DND-41 (cell line): Measurements from ENCODE around the gene FAM216A.

Experiments
- ATAC-seq: fragments of 200-7000 bp; cut with Tn5 transposase; 3 replicates; pipeline ENCODE4 v1.9.1; 2021; ENCODE audit warnings: low read depth; ENCODE audit not compliant: insufficient read depth
- DNase-seq: peaks from one replicate; pipeline ENCODE4 v3.0.0-alpha.2; 2020
- H2AFZ ChIP-seq: 2 replicates; pipeline ENCODE4 v1.6.0; 2012; ENCODE audit warnings: low read depth, low read length
- H3K27ac ChIP-seq: 2 replicates; pipeline ENCODE4 v1.5.1; 2012; ENCODE audit warnings: low read length, inconsistent platforms
- H3K27me3 ChIP-seq: fragments of 200-600 bp; sonication (generic); 2 replicates; pipeline ENCODE4 v1.6.0; 2012; ENCODE audit warnings: low read length, mild to moderate bottlenecking, inconsistent platforms; ENCODE audit not compliant: insufficient read depth, poor library complexity
- H3K36me3 ChIP-seq: 2 replicates; pipeline ENCODE4 v1.5.1; 2012; ENCODE audit warnings: low read length, inconsistent platforms; ENCODE audit not compliant: insufficient read depth
- H3K4me1 ChIP-seq: 2 replicates; pipeline ENCODE4 v1.5.1; 2012; ENCODE audit warnings: mild to moderate bottlenecking, low read length; ENCODE audit not compliant: insufficient read depth
- H3K4me2 ChIP-seq: 2 replicates; pipeline ENCODE4 v1.6.0; 2012; ENCODE audit warnings: mild to moderate bottlenecking, moderate library complexity, low read length, inconsistent platforms; ENCODE audit not compliant: insufficient read depth
- H3K4me3 ChIP-seq, 2 experiments: fragments of 200-600 bp in 1 of 2; shearing (Covaris generic) in 1 of 2; 2 replicates each; pipeline ENCODE4 v1.5.1; 2012 to 2016; ENCODE audit warnings: inconsistent platforms in 2 of 2, low read length in 2 of 2, mild to moderate bottlenecking in 2 of 2, low read depth in 1 of 2, moderate library complexity in 1 of 2
- H3K79me2 ChIP-seq: 2 replicates; pipeline ENCODE4 v1.6.0; 2012; ENCODE audit warnings: low read length, inconsistent platforms; ENCODE audit not compliant: insufficient read depth
- H3K9ac ChIP-seq: 2 replicates; pipeline ENCODE4 v1.6.0; 2012; ENCODE audit warnings: low read depth, mild to moderate bottlenecking, inconsistent platforms, low read length, moderate library complexity
- H3K9me3 ChIP-seq: 2 replicates; pipeline ENCODE4 v1.5.1; 2012; ENCODE audit warnings: low read length, moderate library complexity, mild to moderate bottlenecking, inconsistent platforms; ENCODE audit not compliant: insufficient read depth, severe bottlenecking
- H4K20me1 ChIP-seq: 2 replicates; pipeline ENCODE4 v1.6.0; 2012; ENCODE audit warnings: low read length; ENCODE audit not compliant: insufficient read depth
- EZH2 ChIP-seq: IDR thresholded peaks from 3 replicates; pipeline ENCODE4 v1.6.1; 2012; ENCODE audit warnings: borderline replicate concordance, low read depth, mild to moderate bottlenecking, moderate library complexity, low read length, inconsistent platforms; ENCODE audit not compliant: severe bottlenecking
- TF ChIP-seq, protein P1 (sequence below): IDR thresholded peaks from 2 replicates; pipeline ENCODE4 v1.5.1; 2012; ENCODE audit warnings: borderline replicate concordance, low read length, moderate library complexity, mild to moderate bottlenecking; ENCODE audit not compliant: poor library complexity, severe bottlenecking; ENCODE audit errors: extremely low read depth

FAM216A gene

DNA sequence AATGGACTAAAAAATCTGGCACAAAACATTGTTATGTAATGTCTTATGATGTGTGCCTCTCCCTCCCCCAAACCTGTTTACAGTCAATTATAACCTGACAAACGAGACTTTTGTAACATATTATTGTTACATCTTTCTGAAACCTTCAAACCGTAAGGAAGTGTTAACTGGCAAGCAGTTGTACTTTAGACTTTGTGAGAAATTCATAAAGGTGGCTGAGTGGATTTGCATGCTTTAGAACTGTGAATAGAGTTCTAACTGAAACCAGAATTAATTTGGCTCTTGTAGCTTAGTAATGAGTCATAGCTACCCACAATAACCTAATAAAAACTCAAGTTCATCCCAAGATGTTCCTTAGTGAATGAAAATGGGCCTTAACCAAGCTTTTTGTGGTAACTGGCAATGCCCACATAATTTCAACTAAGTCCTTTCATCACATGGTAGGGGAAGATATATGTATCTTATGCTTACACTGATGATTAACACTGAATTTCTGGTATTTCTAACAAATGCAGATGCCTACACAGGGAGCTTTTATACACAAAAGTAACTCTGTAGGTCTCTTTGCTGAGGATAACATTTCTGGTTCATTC lies 63.2 kb downstream of the FAM216A start:
- no peaks in the 10 kb centered on the region for H3K4me1 ChIP-seq
- H3K36me3 ChIP-seq = peaks cover 56% of the 10 kb centered on the region
- no peak overlapping the region for H3K9ac ChIP-seq
- no peak overlapping the region for H3K4me3 ChIP-seq
- ATAC-seq = no peak; the same call in 2 of the 3 replicates
- H3K27me3 ChIP-seq = no peaks in the 10 kb centered on the region
- no peaks in the 10 kb centered on the region for H3K9me3 ChIP-seq
- H3K4me2 ChIP-seq = no peak overlapping the region
- H3K27ac ChIP-seq = no peak overlapping the region
- no peaks in the 10 kb centered on the region for H4K20me1 ChIP-seq
- DNase-seq = no peak
- TF ChIP-seq, protein P1, sequence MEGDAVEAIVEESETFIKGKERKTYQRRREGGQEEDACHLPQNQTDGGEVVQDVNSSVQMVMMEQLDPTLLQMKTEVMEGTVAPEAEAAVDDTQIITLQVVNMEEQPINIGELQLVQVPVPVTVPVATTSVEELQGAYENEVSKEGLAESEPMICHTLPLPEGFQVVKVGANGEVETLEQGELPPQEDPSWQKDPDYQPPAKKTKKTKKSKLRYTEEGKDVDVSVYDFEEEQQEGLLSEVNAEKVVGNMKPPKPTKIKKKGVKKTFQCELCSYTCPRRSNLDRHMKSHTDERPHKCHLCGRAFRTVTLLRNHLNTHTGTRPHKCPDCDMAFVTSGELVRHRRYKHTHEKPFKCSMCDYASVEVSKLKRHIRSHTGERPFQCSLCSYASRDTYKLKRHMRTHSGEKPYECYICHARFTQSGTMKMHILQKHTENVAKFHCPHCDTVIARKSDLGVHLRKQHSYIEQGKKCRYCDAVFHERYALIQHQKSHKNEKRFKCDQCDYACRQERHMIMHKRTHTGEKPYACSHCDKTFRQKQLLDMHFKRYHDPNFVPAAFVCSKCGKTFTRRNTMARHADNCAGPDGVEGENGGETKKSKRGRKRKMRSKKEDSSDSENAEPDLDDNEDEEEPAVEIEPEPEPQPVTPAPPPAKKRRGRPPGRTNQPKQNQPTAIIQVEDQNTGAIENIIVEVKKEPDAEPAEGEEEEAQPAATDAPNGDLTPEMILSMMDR = no peak
- TF ChIP-seq EZH2 = no peak
- no peak overlapping the region for H2AFZ ChIP-seq
- H3K79me2 ChIP-seq = no peaks in the 10 kb centered on the region

DNA sequence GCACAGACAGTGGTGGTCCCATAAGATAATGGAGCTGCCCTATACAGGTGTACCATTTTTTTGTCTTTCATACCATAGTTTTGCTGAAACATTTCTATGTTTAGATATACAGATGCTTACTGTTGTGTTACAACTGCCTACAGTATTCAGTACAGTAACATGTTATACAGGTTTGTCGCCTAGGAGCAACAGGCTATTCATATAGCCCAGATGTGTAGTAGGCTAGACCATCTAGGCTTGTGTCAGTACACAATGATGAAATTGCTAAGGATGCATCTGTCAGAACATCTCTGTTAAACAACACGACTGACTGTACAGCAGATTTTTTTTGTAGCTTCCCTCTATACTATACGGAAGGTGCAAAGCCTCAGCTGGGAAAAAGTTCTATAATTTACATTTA lies 64.0 kb downstream of the FAM216A start:
- Histone ChIP-seq H3K4me1 (no peaks in the 10 kb centered on the region), H3K79me2 (no peaks in the 10 kb centered on the region), H3K9ac (no peak overlapping the region), H3K4me2 (no peak overlapping the region), H3K27ac (no peak overlapping the region), H3K27me3 (no peaks in the 10 kb centered on the region), H3K9me3 (no peaks in the 10 kb centered on the region), H3K4me3 (no peak overlapping the region), H4K20me1 (no peaks in the 10 kb centered on the region), H2AFZ (no peak overlapping the region), H3K36me3 (peaks cover 64% of the 10 kb centered on the region)
- no peak for ATAC-seq
- DNase-seq = no peak
- TF ChIP-seq EZH2 = no peak
- TF ChIP-seq, protein P1 = no peak

DNA sequence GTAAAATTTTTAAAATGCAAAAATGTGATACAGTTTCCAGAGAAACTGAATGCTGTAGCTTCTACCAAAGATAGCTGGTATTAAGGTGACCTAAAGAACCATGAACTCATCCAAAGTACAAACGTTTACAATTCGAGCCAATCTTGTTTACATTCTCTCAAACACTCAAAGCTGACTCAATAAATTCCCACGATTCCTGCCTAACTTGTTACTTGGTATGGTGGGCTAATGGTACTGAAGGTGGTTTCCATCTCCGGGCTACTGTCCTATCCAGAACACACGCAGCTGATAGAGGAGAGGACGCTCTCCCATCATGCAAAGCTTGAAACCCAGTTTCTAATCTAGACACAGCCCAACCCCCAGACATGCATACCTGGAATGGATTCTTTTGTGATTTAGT lies 65.0 kb downstream of the FAM216A start:
- Histone ChIP-seq H3K27me3 (no peaks in the 10 kb centered on the region), H3K36me3 (peaks cover 73% of the 10 kb centered on the region), H3K4me2 (no peak overlapping the region), H4K20me1 (no peaks in the 10 kb centered on the region), H3K9me3 (no peaks in the 10 kb centered on the region), H3K4me3 (no peak overlapping the region), H2AFZ (no peak overlapping the region), H3K79me2 (no peaks in the 10 kb centered on the region), H3K4me1 (no peaks in the 10 kb centered on the region), H3K9ac (no peak overlapping the region), H3K27ac (no peak overlapping the region)
- TF ChIP-seq, protein P1 = no peak
- no peak for TF ChIP-seq EZH2
- ATAC-seq = no peak
- no peak for DNase-seq
